ENCODE measurements around the gene WDR4. TPM values are rescaled to one million over a fixed set of nuclear protein-coding genes. Genes with fewer than 3 reads are reported as not detected.

The WDR4 gene
- total and polyA plus RNA-seq, 2 of the 13 experiments (the other 11 are each of a cell fraction or from before 2014, with no cell fraction given) = 11.3 to 14.4 TPM

DNA sequence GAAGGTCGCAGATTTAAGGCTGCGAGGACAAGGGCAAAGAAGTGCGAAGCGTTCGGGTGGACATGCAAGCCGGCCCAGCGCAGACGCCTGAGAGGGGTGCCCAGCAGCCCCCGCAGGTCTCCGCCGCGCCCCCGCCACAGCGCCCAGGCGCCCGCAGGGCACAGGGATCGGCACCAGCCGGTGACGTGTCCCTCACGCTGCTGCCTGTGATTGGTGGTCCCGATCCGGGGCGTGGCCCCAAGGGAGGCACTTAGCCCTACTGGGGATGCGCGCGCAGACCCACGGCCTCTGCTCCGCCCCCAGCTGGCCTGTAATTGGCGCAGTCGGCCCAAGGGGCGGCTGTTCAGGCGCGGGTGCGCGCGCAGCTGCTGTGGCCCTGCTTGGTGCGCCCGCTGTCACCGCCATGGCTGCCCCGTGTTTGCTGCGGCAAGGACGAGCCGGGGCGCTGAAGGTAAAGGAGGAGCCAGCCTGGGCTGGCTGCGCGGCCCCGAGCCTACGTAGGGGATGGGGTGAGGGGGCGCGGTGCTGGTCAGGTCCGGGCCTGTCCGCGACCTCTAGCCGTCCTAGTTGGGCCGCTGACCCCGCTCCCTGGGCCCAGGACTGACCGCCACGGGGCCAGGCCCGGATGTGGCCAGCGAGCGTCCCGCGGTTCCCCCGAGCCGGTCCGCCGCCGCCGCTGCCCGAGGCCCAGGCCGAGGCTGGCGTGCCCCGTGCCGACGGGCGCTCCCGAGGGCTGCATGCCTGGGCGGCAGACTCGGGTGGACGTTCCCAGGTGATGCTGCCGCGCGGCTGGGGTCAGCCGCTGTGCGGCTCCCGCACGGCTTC, 13.8 kb upstream of the WDR4 start, which contains the start of gene NDUFV3 (continued):
- peak; percentile 62; the same call in 1 of the 2 replicates for TF ChIP-seq ZNF34 (CRISPR knock-in tag; IDR thresholded peaks at IDR 0.05; ENCODE audit: borderline replicate concordance)
- peak; percentile 80 for TF ChIP-seq SP2 (CRISPR knock-in tag; IDR thresholded peaks at IDR 0.05)
- TF ChIP-seq, protein P1, sequence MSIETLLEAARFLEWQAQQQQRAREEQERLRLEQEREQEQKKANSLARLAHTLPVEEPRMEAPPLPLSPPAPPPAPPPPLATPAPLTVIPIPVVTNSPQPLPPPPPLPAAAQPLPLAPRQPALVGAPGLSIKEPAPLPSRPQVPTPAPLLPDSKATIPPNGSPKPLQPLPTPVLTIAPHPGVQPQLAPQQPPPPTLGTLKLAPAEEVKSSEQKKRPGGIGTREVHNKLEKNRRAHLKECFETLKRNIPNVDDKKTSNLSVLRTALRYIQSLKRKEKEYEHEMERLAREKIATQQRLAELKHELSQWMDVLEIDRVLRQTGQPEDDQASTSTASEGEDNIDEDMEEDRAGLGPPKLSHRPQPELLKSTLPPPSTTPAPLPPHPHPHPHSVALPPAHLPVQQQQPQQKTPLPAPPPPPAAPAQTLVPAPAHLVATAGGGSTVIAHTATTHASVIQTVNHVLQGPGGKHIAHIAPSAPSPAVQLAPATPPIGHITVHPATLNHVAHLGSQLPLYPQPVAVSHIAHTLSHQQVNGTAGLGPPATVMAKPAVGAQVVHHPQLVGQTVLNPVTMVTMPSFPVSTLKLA (IDR thresholded peaks at IDR 0.05) = peak; percentile 17; the same call in 1 of the 2 replicates
- no peak for TF ChIP-seq MTA3 (CRISPR knock-in tag; IDR thresholded peaks at IDR 0.05)
- TF ChIP-seq, protein P2, sequence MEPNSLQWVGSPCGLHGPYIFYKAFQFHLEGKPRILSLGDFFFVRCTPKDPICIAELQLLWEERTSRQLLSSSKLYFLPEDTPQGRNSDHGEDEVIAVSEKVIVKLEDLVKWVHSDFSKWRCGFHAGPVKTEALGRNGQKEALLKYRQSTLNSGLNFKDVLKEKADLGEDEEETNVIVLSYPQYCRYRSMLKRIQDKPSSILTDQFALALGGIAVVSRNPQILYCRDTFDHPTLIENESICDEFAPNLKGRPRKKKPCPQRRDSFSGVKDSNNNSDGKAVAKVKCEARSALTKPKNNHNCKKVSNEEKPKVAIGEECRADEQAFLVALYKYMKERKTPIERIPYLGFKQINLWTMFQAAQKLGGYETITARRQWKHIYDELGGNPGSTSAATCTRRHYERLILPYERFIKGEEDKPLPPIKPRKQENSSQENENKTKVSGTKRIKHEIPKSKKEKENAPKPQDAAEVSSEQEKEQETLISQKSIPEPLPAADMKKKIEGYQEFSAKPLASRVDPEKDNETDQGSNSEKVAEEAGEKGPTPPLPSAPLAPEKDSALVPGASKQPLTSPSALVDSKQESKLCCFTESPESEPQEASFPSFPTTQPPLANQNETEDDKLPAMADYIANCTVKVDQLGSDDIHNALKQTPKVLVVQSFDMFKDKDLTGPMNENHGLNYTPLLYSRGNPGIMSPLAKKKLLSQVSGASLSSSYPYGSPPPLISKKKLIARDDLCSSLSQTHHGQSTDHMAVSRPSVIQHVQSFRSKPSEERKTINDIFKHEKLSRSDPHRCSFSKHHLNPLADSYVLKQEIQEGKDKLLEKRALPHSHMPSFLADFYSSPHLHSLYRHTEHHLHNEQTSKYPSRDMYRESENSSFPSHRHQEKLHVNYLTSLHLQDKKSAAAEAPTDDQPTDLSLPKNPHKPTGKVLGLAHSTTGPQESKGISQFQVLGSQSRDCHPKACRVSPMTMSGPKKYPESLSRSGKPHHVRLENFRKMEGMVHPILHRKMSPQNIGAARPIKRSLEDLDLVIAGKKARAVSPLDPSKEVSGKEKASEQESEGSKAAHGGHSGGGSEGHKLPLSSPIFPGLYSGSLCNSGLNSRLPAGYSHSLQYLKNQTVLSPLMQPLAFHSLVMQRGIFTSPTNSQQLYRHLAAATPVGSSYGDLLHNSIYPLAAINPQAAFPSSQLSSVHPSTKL (CRISPR knock-in tag; IDR thresholded peaks at IDR 0.05) = 0 out of 2 replicates have a peak, but pooled peaks have one; percentile 19
- peak; percentile 2; the same call in 1 of the 2 replicates for TF ChIP-seq NFKBIZ (CRISPR knock-in tag; IDR thresholded peaks at IDR 0.05)
- TF ChIP-seq ZNF788 (CRISPR knock-in tag; IDR thresholded peaks at IDR 0.05; ENCODE audit: borderline replicate concordance) = peak; percentile 62; the same call in 1 of the 2 replicates
- TF ChIP-seq ZNF674 (CRISPR knock-in tag; IDR thresholded peaks at IDR 0.05; ENCODE audit: low read depth) = peak; percentile 70; the same call in 1 of the 2 replicates
- no peak for TF ChIP-seq RXRA (CRISPR knock-in tag; IDR thresholded peaks at IDR 0.05)
- TF ChIP-seq PHF5A (CRISPR knock-in tag; IDR thresholded peaks at IDR 0.05; ENCODE audit: low read depth, unreplicated experiment) = peak; percentile 7
- no peak for TF ChIP-seq CENPX (CRISPR knock-in tag; IDR thresholded peaks at IDR 0.05)
- TF ChIP-seq HES4 (CRISPR knock-in tag; IDR thresholded peaks at IDR 0.05; ENCODE audit: borderline replicate concordance) = peak; percentile 91; the same call in 1 of the 2 replicates
- peak; percentile 1; the same call in 1 of the 2 replicates for TF ChIP-seq ZNF703 (CRISPR knock-in tag; IDR thresholded peaks at IDR 0.05; ENCODE audit: borderline replicate concordance)
- no peak for TF ChIP-seq ATF7 (IDR thresholded peaks at IDR 0.05)
- 0 out of 2 replicates have a peak, but pooled peaks have one; percentile 32 for TF ChIP-seq ATF7 (CRISPR knock-in tag; IDR thresholded peaks at IDR 0.05)
- TF ChIP-seq PHF21A (CRISPR knock-in tag; IDR thresholded peaks at IDR 0.05) = peak; percentile 74
- 0 out of 2 replicates have a peak, but pooled peaks have one; percentile 30 for TF ChIP-seq ZFP82 (CRISPR knock-in tag; IDR thresholded peaks at IDR 0.05; ENCODE audit: borderline replicate concordance)
- peak; percentile 71 for TF ChIP-seq YEATS2 (CRISPR knock-in tag; IDR thresholded peaks at IDR 0.05; ENCODE audit: borderline replicate concordance)
- peak; percentile 63; the same call in 1 of the 2 replicates for TF ChIP-seq FOXC1 (CRISPR knock-in tag; IDR thresholded peaks at IDR 0.05; ENCODE audit: borderline replicate concordance)
- TF ChIP-seq, protein P3, sequence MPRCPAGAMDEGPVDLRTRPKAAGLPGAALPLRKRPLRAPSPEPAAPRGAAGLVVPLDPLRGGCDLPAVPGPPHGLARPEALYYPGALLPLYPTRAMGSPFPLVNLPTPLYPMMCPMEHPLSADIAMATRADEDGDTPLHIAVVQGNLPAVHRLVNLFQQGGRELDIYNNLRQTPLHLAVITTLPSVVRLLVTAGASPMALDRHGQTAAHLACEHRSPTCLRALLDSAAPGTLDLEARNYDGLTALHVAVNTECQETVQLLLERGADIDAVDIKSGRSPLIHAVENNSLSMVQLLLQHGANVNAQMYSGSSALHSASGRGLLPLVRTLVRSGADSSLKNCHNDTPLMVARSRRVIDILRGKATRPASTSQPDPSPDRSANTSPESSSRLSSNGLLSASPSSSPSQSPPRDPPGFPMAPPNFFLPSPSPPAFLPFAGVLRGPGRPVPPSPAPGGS (CRISPR knock-in tag; IDR thresholded peaks at IDR 0.05) = peak; percentile 56; the same call in 1 of the 2 replicates
- peak; percentile 43; the same call in 1 of the 2 replicates for TF ChIP-seq ZNF569 (CRISPR knock-in tag; IDR thresholded peaks at IDR 0.05; ENCODE audit: borderline replicate concordance)
- TF ChIP-seq HOXA3 (CRISPR knock-in tag; IDR thresholded peaks at IDR 0.05) = peak; percentile 80
- peak; percentile 82 for TF ChIP-seq HNRNPLL (IDR thresholded peaks at IDR 0.05; ENCODE audit: low read depth, low read length, poor library complexity, severe bottlenecking)

Data from HepG2 (cell line).